Measurements from ENCODE around the gene DPEP3.

Gene DPEP3

DNA sequence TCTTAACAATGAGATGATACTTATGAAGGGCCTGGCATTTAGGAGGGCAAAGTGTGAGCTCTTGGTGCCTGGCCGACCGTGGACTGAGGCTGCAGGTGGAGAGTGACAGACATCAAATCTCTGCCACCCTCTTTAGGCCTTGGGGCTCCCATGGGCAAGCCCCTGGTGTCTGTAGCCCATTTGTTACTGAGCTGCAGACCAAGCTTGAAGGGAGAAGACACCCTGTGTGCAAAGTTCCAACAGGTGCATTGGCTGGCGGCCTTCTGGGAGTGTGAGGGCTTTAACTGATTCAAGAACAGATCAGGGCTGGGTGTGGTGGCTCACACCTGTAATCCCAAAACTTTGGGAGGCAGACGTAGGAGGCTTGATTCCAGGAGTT, 47.8 kb downstream of the DPEP3 start:
- Histone ChIP-seq H3K18ac (ENCODE audit: low read length) (no peak overlapping the region), H3K4me3 (ENCODE audit: low read length) (no peak overlapping the region), H3K27ac (ENCODE audit: low read depth, low read length) (no peak overlapping the region), H3K4me1 (ENCODE audit: control insufficient read depth, low read depth, low read length) (peaks cover 12% of the 10 kb centered on the region), H2BK5ac (ENCODE audit: low read length) (no peak overlapping the region), H3K4me2 (ENCODE audit: low read length) (no peak overlapping the region), H2AK5ac (ENCODE audit: low read length) (no peak overlapping the region), H3K79me1 (ENCODE audit: low read length) (peaks cover 6% of the 10 kb centered on the region), H3K23ac (ENCODE audit: low read length) (no peak overlapping the region), H4K5ac (ENCODE audit: low read length) (no peak overlapping the region), H3K36me3 (ENCODE audit: control insufficient read depth, insufficient read depth, low read length) (peaks cover 2% of the 10 kb centered on the region), H4K8ac (ENCODE audit: low read depth, low read length) (no peak overlapping the region), H3K9ac (ENCODE audit: low read length) (no peak overlapping the region), H2BK15ac (replicated peaks; ENCODE audit: low read depth) (no peak overlapping the region), H3K27me3 (ENCODE audit: insufficient read depth, low read length, poor library complexity) (no peaks in the 10 kb centered on the region), H3K56ac (ENCODE audit: low read length) (no peak overlapping the region), H2BK120ac (ENCODE audit: low read depth, low read length) (no peak overlapping the region), H3K4ac (ENCODE audit: low read depth, low read length) (no peak overlapping the region), H3K79me2 (ENCODE audit: control insufficient read depth, insufficient read depth, low read length) (no peaks in the 10 kb centered on the region)
- WGBS (ENCODE audit: extremely low coverage, insufficient coverage, low lambda C conversion rate) = no CpG with 5 or more reads among the region's 4 CpGs
- DNase-seq = no peak

DNA sequence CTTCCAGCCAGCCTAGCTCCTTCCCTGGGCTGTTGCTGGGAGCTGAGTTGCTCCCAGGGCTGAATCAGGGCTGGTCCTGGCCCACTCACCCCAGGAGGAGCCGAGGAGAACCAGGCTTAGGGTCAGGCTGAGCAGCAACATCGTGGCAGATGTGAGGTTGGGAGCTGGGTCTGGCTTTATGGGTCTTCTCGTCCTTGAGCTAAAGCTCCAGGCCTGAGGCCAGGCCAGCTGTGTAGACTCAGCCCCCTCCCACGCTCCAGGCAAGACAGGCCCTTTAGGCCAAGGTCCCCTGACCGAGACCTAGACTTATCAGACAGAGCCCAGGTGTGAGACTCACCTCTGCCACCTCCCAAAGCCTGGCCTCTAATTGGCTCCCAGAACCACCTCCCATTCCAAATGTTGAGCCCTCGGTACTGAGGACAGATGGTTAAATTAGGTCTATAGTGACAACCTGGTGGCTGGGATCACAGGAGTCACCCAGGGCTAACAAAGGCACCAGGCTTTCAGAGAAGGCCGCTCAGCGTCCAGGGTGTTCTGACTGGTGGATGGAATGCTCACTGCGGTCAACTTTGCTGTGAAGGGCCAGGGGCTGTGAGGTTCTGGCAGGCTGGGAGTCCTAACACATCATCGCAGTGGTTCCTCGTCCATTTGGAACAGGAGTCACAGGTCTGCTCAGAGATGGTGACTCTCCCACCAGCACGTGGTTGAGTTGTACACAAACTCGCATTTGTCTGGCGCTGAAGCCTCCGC, 48.4 kb downstream of the DPEP3 start, which contains the start of gene CTRL:
TSS of gene CTRL (minus strand) at position 151 of the 750 bp plus-strand sequence. CDS start at position 141, 10 bp downstream.
- Histone ChIP-seq H3K79me1 (ENCODE audit: low read length) (peaks cover 4% of the 10 kb centered on the region), H3K4ac (ENCODE audit: low read depth, low read length) (no peak within 1 kb of the TSS), H3K4me3 (ENCODE audit: low read length) (no peak within 1 kb of the TSS), H4K8ac (ENCODE audit: low read depth, low read length) (no peak within 1 kb of the TSS), H2BK5ac (ENCODE audit: low read length) (no peak within 1 kb of the TSS), H3K4me2 (ENCODE audit: low read length) (no peak within 1 kb of the TSS), H3K9ac (ENCODE audit: low read length) (no peak within 1 kb of the TSS), H3K27ac (ENCODE audit: low read depth, low read length) (no peak within 1 kb of the TSS), H3K36me3 (ENCODE audit: control insufficient read depth, insufficient read depth, low read length) (peaks cover 2% of the 10 kb centered on the region), H4K5ac (ENCODE audit: low read length) (no peak within 1 kb of the TSS), H3K18ac (ENCODE audit: low read length) (no peak within 1 kb of the TSS), H3K4me1 (ENCODE audit: control insufficient read depth, low read depth, low read length) (peaks cover 9% of the 10 kb centered on the region), H3K79me2 (ENCODE audit: control insufficient read depth, insufficient read depth, low read length) (no peaks in the 10 kb centered on the region), H3K27me3 (ENCODE audit: insufficient read depth, low read length, poor library complexity) (no peaks in the 10 kb centered on the region), H2BK15ac (replicated peaks; ENCODE audit: low read depth) (no peak within 1 kb of the TSS), H3K56ac (ENCODE audit: low read length) (peak within 1 kb of the TSS; percentile 56), H2BK120ac (ENCODE audit: low read depth, low read length) (no peak within 1 kb of the TSS), H2AK5ac (ENCODE audit: low read length) (no peak within 1 kb of the TSS), H3K23ac (ENCODE audit: low read length) (no peak within 1 kb of the TSS)
- peak; percentile 71 for DNase-seq
- no CpG with 5 or more reads among the region's 15 CpGs for WGBS (ENCODE audit: extremely low coverage, insufficient coverage, low lambda C conversion rate)

DNA sequence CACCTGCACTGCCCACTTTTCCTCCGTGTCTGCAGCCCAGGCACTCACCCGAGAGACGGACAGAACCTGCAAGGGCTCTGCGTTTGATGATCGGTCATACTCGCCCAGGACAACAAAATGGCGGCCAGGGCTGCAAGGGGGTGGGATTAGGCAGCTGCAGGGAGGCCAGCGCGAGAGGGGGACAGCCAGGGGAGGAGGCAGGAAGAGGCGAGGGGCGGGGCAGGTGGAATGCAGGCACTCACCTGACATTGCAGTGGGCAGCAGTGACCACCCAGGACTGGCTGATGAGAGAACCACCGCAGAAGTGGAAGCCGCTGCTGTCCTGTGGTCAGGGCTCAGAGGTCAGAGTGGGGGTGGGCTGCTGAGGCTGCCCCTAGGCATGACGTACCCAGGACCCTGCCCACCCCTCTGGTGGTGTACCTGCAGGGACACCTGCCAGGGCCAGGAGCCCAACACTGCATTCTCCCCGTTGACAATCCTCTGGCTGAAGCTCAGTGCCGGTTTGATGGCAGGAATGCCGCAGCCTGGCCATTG, 49.6 kb downstream of the DPEP3 start:
- no peak for DNase-seq
- H2BK120ac ChIP-seq (ENCODE audit: low read depth, low read length) = no peak overlapping the region
- peaks cover 4% of the 10 kb centered on the region for H3K79me1 ChIP-seq (ENCODE audit: low read length)
- H3K27ac ChIP-seq (ENCODE audit: low read depth, low read length) = no peak overlapping the region
- H3K4ac ChIP-seq (ENCODE audit: low read depth, low read length) = no peak overlapping the region
- no peaks in the 10 kb centered on the region for H3K27me3 ChIP-seq (ENCODE audit: insufficient read depth, low read length, poor library complexity)
- no peak overlapping the region for H2BK15ac ChIP-seq (replicated peaks; ENCODE audit: low read depth)
- H3K4me3 ChIP-seq (ENCODE audit: low read length) = no peak overlapping the region
- no peak overlapping the region for H3K9ac ChIP-seq (ENCODE audit: low read length)
- H3K18ac ChIP-seq (ENCODE audit: low read length) = no peak overlapping the region
- H4K8ac ChIP-seq (ENCODE audit: low read depth, low read length) = no peak overlapping the region
- no peaks in the 10 kb centered on the region for H3K79me2 ChIP-seq (ENCODE audit: control insufficient read depth, insufficient read depth, low read length)
- peaks cover 2% of the 10 kb centered on the region for H3K36me3 ChIP-seq (ENCODE audit: control insufficient read depth, insufficient read depth, low read length)
- H4K5ac ChIP-seq (ENCODE audit: low read length) = no peak overlapping the region
- H3K4me2 ChIP-seq (ENCODE audit: low read length) = no peak overlapping the region
- no peak overlapping the region for H2BK5ac ChIP-seq (ENCODE audit: low read length)
- no peak overlapping the region for H3K23ac ChIP-seq (ENCODE audit: low read length)
- H3K56ac ChIP-seq (ENCODE audit: low read length) = no peak overlapping the region
- WGBS (ENCODE audit: extremely low coverage, insufficient coverage, low lambda C conversion rate) = no CpG with 5 or more reads among the region's 17 CpGs
- H2AK5ac ChIP-seq (ENCODE audit: low read length) = no peak overlapping the region
- peaks cover 9% of the 10 kb centered on the region for H3K4me1 ChIP-seq (ENCODE audit: control insufficient read depth, low read depth, low read length)

DNA sequence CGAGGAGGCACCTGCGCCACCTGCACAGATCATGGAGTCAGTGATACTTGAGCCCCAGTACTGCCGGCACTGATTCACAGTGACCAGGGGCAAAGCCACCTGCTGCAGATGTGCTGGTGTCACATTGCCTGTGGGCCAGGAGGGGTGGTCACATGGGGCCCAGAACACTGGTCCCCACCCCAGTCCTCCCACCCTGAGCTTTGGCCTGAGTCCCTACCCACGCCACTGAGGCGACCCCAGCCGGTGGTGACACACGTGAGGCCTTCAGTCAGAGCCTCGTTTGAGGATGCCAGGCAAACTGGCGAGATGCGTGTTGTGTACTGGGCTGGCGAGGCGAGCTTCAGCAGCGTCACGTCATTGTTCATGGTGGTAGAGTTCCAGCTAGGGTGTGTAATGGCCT, 50.1 kb downstream of the DPEP3 start:
- Histone ChIP-seq H3K27ac (ENCODE audit: low read depth, low read length) (no peak overlapping the region), H3K4ac (ENCODE audit: low read depth, low read length) (no peak overlapping the region), H3K18ac (ENCODE audit: low read length) (no peak overlapping the region), H4K5ac (ENCODE audit: low read length) (no peak overlapping the region), H3K27me3 (ENCODE audit: insufficient read depth, low read length, poor library complexity) (no peaks in the 10 kb centered on the region), H2AK5ac (ENCODE audit: low read length) (no peak overlapping the region), H3K79me1 (ENCODE audit: low read length) (peaks cover 4% of the 10 kb centered on the region), H3K56ac (ENCODE audit: low read length) (no peak overlapping the region), H3K23ac (ENCODE audit: low read length) (no peak overlapping the region), H3K36me3 (ENCODE audit: control insufficient read depth, insufficient read depth, low read length) (peaks cover 2% of the 10 kb centered on the region), H3K4me2 (ENCODE audit: low read length) (no peak overlapping the region), H4K8ac (ENCODE audit: low read depth, low read length) (no peak overlapping the region), H2BK5ac (ENCODE audit: low read length) (no peak overlapping the region), H2BK120ac (ENCODE audit: low read depth, low read length) (no peak overlapping the region), H2BK15ac (replicated peaks; ENCODE audit: low read depth) (no peak overlapping the region), H3K79me2 (ENCODE audit: control insufficient read depth, insufficient read depth, low read length) (no peaks in the 10 kb centered on the region), H3K4me3 (ENCODE audit: low read length) (no peak overlapping the region), H3K9ac (ENCODE audit: low read length) (no peak overlapping the region), H3K4me1 (ENCODE audit: control insufficient read depth, low read depth, low read length) (peaks cover 9% of the 10 kb centered on the region)
- no CpG with 5 or more reads among the region's 14 CpGs for WGBS (ENCODE audit: extremely low coverage, insufficient coverage, low lambda C conversion rate)
- DNase-seq = no peak

DNA sequence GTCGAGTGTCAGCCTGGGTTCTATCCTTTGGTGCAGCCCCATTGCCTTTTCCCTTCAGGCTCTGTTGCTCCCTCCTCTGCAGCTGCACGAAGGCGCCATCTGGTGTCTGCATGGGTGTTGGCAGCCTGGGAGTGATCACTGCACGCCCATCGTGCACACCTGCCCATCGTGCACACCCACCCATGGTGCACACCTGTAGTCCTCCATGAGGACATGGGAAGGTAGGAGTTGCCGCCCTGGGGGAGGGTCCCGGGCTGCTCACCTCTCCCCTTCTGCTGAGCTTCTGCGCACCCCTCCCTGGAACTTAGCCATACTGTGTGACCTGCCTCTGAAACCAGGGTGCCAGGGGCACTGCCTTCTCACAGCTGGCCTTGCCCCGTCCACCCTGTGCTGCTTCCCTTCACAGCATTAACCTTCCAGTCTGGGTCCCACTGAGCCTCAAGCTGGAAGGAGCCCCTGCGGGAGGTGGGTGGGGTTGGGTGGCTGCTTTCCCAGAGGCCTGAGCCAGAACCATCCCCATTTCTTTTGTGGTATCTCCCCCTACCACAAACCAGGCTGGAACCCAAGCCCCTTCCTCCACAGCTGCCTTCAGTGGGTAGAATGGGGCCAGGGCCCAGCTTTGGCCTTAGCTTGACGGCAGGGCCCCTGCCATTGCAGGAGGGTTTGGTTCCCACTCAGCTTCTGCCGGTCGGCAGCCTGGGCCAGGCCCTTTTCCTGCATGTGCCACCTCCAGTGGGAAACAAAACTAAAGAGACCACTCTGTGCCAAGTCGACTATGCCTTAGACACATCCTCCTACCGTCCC, 51.5 kb downstream of the DPEP3 start:
- Histone ChIP-seq H4K8ac (ENCODE audit: low read depth, low read length) (no peak overlapping the region), H3K27me3 (ENCODE audit: insufficient read depth, low read length, poor library complexity) (no peaks in the 10 kb centered on the region), H2BK120ac (ENCODE audit: low read depth, low read length) (no peak overlapping the region), H3K18ac (ENCODE audit: low read length) (no peak overlapping the region), H3K4me2 (ENCODE audit: low read length) (no peak overlapping the region), H3K27ac (ENCODE audit: low read depth, low read length) (no peak overlapping the region), H3K4me3 (ENCODE audit: low read length) (no peak overlapping the region), H3K79me2 (ENCODE audit: control insufficient read depth, insufficient read depth, low read length) (no peaks in the 10 kb centered on the region), H3K23ac (ENCODE audit: low read length) (no peak overlapping the region), H2BK15ac (replicated peaks; ENCODE audit: low read depth) (no peak overlapping the region), H4K5ac (ENCODE audit: low read length) (no peak overlapping the region), H3K79me1 (ENCODE audit: low read length) (no peaks in the 10 kb centered on the region), H3K9ac (ENCODE audit: low read length) (no peak overlapping the region), H3K56ac (ENCODE audit: low read length) (no peak overlapping the region), H2AK5ac (ENCODE audit: low read length) (no peak overlapping the region), H3K4ac (ENCODE audit: low read depth, low read length) (no peak overlapping the region), H3K4me1 (ENCODE audit: control insufficient read depth, low read depth, low read length) (peaks cover 1% of the 10 kb centered on the region), H2BK5ac (ENCODE audit: low read length) (no peak overlapping the region), H3K36me3 (ENCODE audit: control insufficient read depth, insufficient read depth, low read length) (peaks cover 2% of the 10 kb centered on the region)
- peak; percentile 72 for DNase-seq
- WGBS (ENCODE audit: extremely low coverage, insufficient coverage, low lambda C conversion rate) = no CpG with 5 or more reads among the region's 16 CpGs

Data from mesendoderm (in vitro differentiated cells).